ENCODE results near the gene GRIA3.

DNA sequence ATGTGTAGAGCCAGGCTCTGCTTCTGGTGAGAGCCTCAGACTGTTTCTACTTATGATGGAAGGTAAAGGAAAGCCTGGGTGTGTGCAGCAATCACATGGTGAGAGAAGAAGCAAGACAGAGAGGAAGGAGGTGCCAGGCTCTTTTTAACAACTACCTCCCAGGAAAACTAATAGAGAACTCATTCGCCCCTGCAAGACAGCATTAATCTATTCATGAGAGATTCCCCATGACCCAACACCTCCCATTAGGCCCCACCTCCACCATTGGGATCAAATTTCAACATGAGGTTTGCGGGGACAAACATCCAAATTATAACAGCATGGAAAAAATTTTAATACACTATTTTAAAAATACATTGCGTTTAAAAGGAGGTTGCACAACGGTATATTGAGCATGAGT is 24.7 kb upstream of the GRIA3 start:
- TF ChIP-seq, protein P1, sequence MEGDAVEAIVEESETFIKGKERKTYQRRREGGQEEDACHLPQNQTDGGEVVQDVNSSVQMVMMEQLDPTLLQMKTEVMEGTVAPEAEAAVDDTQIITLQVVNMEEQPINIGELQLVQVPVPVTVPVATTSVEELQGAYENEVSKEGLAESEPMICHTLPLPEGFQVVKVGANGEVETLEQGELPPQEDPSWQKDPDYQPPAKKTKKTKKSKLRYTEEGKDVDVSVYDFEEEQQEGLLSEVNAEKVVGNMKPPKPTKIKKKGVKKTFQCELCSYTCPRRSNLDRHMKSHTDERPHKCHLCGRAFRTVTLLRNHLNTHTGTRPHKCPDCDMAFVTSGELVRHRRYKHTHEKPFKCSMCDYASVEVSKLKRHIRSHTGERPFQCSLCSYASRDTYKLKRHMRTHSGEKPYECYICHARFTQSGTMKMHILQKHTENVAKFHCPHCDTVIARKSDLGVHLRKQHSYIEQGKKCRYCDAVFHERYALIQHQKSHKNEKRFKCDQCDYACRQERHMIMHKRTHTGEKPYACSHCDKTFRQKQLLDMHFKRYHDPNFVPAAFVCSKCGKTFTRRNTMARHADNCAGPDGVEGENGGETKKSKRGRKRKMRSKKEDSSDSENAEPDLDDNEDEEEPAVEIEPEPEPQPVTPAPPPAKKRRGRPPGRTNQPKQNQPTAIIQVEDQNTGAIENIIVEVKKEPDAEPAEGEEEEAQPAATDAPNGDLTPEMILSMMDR (conservative IDR thresholded peaks at IDR 0.05; ENCODE audit: low read length), result no peak
- no peak for TF ChIP-seq EZH2phosphoT487 (IDR thresholded peaks at IDR 0.05; ENCODE audit: borderline replicate concordance, low read depth, low read length)

All from OCI-LY7 (cell line).